GM18526 (cell line): ENCODE measurements around the gene CYP20A1.

Experiments used
- POLR2A ChIP-seq: IDR thresholded peaks from 3 replicates; pipeline ENCODE4 v1.6.1; 2011; ENCODE audit not compliant: insufficient read length; ENCODE audit errors: extremely low read depth

The CYP20A1 gene

GRCh38 chr2:203261326-203262159 is 22.7 kb downstream of the CYP20A1 start:
- no peak for TF ChIP-seq POLR2A

GRCh38 chr2:203279288-203279687 is 40.5 kb downstream of the CYP20A1 start:
- TF ChIP-seq POLR2A = no peak

GRCh38 chr2:203280428-203281064 is 41.7 kb downstream of the CYP20A1 start:
- no peak for TF ChIP-seq POLR2A

GRCh38 chr2:203282101-203282500 is 43.3 kb downstream of the CYP20A1 start:
- no peak for TF ChIP-seq POLR2A

GRCh38 chr2:203286532-203286931 is 47.7 kb downstream of the CYP20A1 start:
- no peak for TF ChIP-seq POLR2A

- no peak for TF ChIP-seq POLR2A
These were observed 62.8 kb downstream of the CYP20A1 start for GRCh38 chr2:203301667-203302066.

- no peak for TF ChIP-seq POLR2A
These were observed 72.0 kb downstream of the CYP20A1 start for GRCh38 chr2:203310688-203311436.

GRCh38 chr2:203326356-203326755 is 87.5 kb downstream of the CYP20A1 start:
- TF ChIP-seq POLR2A = no peak

GRCh38 chr2:203327582-203327900 is 88.7 kb downstream of the CYP20A1 start:
- TF ChIP-seq POLR2A = no peak

GRCh38 chr2:203327901-203328759 is 89.3 kb downstream of the CYP20A1 start, which contains the start of gene ABI2:
TSS of gene ABI2 (plus strand) at chr2:203328394. CDS start at chr2:203328515, 121 bp downstream.
- peak; percentile 22 for TF ChIP-seq POLR2A

- TF ChIP-seq POLR2A = no peak
These were observed 90.1 kb downstream of the CYP20A1 start for GRCh38 chr2:203328760-203329540.

- no peak for TF ChIP-seq POLR2A
These were observed 91.6 kb downstream of the CYP20A1 start for GRCh38 chr2:203330434-203330833.

GRCh38 chr2:203338322-203338721 is 99.5 kb downstream of the CYP20A1 start:
- TF ChIP-seq POLR2A = no peak

- no peak for TF ChIP-seq POLR2A
These were observed 102.1 kb downstream of the CYP20A1 start for GRCh38 chr2:203340791-203341487.

GRCh38 chr2:203341741-203342310 is 103.0 kb downstream of the CYP20A1 start:
- TF ChIP-seq POLR2A = no peak
